ENCODE results near the gene FIBP.
"Not testable (repeated sequence)": the region's sequence is repeated elsewhere in the genome, so short reads cannot be mapped to it uniquely, and the experiment has no call there.

GRCh38 chr11:65892137-65892540, 3.9 kb upstream of the FIBP start:
- TF ChIP-seq, protein P1, sequence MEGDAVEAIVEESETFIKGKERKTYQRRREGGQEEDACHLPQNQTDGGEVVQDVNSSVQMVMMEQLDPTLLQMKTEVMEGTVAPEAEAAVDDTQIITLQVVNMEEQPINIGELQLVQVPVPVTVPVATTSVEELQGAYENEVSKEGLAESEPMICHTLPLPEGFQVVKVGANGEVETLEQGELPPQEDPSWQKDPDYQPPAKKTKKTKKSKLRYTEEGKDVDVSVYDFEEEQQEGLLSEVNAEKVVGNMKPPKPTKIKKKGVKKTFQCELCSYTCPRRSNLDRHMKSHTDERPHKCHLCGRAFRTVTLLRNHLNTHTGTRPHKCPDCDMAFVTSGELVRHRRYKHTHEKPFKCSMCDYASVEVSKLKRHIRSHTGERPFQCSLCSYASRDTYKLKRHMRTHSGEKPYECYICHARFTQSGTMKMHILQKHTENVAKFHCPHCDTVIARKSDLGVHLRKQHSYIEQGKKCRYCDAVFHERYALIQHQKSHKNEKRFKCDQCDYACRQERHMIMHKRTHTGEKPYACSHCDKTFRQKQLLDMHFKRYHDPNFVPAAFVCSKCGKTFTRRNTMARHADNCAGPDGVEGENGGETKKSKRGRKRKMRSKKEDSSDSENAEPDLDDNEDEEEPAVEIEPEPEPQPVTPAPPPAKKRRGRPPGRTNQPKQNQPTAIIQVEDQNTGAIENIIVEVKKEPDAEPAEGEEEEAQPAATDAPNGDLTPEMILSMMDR (IDR thresholded peaks at IDR 0.05) = not testable (repeated sequence)
- TF ChIP-seq POLR2A (IDR thresholded peaks at IDR 0.05) = not testable (repeated sequence)

Data from ovary (tissue), 3 donors.